SKM-1 treated with dmso at 0.1 percent for 144 hours (cell line): ENCODE data around the gene PDE3B.
"Not testable (repeated sequence)": the region's sequence is repeated elsewhere in the genome, so short reads cannot be mapped to it uniquely, and the experiment has no call there.

ENCODE experiments used
- DNase-seq: peaks from one replicate; lab custom pipeline; 2025; ENCODE audit not compliant: unreplicated experiment; lab: John Stamatoyannopoulos, UW

The PDE3B gene

DNA sequence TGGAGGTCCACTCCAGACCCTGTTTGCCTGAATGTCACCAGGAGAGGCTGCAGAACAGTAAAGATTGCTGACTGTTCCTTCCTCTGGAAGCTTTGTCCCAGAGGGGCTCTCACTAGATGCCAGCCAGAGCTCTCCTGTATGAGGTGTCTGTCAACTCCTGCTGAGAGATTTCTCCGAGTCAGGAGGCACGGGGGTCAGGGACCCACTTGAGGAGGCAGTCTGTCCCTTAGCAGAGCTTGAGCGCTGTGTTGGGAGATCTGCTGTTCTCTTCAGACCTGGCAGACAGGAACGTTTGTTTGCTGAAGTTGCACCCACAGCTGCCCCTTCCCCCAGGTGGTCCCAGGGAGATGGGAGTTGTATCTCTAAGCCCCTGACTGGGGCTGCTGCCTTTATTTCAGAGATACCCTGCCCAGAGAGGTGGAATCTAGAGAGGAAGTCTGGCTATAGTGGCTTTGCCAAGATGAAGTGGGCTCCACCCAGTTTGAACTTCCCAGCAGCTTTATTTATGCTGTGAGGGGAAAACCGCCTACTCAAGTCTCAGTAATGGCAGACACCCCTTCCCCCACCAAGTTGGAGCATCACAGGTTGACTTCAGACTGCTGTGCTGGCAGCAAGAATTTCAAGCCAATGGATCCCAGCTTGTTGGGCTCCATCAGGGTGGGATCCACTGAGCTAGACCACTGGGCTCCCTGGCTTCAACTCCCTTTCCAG, 99.4 kb downstream of the PDE3B start:
- DNase-seq: no peak

DNA sequence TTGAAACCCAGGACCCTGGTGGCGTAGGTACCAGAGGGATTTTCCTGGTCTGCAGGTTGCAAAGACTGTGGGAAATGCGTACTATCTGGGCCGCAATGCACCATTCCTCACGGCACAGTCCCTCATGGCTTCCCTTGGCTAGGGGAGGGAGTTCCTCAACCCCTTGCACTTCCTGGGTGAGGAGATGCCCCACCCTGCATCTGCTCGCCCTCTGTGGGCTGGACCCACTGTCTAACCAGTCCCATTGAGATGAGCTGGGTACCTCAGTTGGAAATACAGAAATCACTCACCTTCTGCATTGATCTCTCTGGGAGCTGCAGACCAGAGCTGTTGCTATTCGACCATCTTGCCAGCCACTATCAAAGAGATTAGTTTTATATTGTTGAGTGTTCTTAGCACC, 100.1 kb downstream of the PDE3B start:
- DNase-seq: not testable (repeated sequence)

DNA sequence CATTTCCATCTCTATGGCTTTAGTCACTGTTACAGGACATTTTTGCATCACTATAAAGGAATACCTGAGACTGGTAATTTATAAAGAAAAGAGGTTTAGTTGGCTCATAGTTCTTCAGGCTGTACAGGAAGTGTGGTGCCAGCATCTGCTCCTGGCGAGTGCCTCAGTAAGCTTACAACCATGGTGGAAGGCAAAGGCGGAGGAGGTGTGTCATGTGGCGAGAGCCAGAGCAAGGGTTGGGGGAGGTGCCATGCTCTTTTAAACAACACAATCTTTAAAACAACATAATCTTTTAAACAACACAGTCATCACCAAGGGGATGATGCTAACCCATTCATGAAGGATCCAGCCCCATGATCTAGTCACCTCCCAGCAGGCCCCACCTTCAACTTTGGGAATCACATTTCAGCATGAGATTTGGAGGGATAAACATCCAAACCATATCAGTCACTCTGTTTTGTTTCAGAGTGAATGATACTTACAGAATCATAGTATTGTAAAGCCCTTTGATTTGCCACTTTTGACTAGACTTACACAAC, 103.3 kb downstream of the PDE3B start:
- no peak for DNase-seq

DNA sequence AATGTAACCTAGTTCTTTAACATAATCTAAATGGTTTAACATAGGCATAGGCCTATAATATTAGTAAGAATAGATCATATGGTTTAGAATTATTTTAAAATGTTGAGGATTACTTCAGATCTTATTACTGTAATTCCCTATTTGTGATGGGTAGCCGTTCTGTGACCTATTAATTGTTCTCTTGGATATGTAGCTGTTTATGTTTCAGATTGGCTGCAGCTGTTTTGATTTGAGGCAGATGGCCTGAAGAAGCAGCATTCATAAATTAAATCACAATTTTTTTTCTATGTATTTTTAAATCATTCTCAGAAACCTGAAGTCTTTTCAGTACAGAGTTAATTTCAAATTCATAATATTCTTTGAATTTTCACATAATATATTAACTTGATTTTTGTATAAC, 104.5 kb downstream of the PDE3B start:
- DNase-seq: no peak

DNA sequence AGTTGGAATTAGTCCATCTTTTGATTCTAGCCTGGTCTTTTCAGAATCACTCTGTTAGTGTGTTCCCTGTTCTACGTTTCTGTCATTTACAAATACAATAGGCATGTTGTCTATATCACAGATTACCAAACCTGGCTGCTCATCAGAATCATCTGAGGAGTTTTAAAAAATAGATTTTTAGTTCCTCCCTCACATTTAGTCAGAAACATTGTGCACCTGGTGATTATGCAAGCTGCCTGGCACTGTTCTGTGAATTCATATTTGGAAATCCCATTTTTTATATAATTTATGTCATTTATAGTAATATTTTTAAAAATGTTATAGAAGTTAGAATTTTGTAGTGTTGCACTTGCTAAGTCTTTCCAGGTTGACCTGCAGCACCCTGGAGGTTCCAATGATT, 107.3 kb downstream of the PDE3B start:
- no peak for DNase-seq

DNA sequence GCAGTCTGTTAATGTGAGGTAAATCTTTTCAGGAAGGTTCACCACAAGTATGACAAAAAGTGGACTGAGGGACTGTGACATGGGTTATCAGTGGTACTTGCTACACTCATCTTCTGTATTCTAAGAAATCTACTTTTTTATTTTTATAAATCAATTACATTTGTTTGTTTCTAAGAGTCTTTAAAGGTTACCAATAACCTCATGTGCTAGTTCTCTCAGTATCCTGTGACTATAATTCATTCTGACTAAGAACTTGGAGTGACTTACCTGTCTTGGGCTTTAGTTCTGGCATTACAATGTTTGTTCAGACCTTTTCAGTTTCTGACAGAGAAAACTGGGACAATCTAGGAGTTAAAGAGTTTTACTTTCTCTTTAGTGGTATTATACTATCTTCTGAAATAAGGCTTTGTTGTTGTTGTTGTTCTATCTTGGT, 108.4 kb downstream of the PDE3B start:
- no peak for DNase-seq

DNA sequence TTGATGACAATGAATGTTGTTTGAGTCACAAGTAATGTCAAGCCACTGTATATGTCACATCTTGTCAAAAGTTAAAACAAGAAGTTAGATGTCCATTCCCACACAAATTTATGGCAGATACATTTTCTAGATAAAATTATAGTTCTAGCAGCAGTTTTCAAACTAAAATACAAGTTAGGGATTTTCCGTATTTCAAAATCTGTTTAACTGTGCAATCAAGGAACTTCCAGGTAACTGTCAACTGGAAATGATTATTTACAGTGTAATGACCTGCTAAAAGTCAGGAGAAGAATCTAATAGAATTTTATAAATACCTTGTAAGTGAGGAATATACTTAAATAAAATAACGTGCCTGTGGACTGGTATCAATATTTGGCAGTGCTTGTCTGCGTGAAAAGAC, 111.5 kb downstream of the PDE3B start:
- no peak for DNase-seq

DNA sequence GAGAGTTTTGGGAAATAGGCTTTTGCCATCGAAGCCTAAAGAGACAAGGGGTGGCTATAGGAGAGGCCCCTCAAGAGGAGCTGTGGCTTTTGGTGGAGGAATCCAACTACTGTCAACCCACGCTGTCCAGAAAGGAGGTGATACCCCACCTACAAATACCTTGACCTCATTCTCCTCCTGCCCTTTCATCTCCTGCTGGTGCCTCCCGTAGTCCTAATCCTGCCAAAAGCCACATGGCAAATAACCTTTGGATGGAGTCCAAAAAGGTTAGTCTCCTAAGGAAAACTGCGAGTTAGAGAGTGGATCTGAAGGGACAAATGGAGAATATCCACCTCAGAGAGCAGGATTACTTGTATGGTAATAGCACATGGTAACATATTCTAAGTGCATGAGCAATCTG, 112.7 kb downstream of the PDE3B start:
- no peak for DNase-seq

DNA sequence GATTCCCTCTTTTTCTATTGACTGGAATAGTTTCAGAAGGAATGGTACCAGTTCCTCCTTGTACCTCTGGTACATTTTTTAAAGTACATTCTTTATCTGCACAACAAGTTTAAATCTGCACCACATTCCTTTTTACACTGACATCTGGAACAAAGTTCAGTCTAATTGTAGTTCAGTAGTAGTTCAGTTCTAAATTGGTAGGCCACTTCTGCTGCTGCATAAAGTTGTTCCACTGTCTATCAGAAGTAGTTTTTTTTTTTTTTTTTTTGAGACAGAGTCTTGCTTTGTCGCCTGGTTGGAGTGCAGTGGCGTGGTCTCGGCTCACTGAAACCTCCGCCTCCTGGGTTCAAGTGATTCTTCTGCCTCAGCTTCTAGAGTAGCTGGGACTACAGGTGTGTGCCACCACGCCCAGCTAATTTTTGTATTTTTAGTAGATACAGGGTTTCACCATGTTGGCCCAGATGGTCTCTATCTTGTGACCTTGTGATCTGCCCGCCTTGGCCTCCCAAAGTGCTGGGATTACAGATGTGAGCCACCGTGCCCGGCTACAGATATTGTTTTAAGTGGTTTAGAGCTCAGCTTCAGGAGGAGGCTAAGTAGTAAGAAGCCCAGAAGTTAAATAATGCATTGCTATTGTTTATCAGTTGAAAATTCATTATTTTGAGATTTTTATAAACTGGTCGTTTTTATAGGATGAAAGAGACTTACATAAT, 115.9 kb downstream of the PDE3B start:
- DNase-seq: not testable (repeated sequence)

DNA sequence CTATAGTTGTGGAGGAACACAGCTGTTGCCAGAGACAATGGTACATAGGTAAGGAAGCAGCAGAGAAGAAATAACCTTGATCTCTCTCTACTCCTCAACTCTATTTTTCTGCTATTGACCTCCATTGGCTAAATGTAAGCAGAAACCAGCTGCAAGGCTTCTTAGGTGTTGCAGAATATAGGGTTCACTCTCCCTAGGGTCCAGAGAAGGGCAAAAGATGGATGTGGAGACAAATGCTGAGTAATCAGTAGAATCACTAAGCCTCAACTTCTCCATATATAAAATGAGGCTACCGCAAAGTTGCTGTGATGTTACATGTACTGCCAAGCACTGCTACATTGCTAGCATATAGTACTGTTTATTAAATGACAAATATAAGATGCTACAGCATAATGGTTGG, 120.6 kb downstream of the PDE3B start:
- DNase-seq: no peak

DNA sequence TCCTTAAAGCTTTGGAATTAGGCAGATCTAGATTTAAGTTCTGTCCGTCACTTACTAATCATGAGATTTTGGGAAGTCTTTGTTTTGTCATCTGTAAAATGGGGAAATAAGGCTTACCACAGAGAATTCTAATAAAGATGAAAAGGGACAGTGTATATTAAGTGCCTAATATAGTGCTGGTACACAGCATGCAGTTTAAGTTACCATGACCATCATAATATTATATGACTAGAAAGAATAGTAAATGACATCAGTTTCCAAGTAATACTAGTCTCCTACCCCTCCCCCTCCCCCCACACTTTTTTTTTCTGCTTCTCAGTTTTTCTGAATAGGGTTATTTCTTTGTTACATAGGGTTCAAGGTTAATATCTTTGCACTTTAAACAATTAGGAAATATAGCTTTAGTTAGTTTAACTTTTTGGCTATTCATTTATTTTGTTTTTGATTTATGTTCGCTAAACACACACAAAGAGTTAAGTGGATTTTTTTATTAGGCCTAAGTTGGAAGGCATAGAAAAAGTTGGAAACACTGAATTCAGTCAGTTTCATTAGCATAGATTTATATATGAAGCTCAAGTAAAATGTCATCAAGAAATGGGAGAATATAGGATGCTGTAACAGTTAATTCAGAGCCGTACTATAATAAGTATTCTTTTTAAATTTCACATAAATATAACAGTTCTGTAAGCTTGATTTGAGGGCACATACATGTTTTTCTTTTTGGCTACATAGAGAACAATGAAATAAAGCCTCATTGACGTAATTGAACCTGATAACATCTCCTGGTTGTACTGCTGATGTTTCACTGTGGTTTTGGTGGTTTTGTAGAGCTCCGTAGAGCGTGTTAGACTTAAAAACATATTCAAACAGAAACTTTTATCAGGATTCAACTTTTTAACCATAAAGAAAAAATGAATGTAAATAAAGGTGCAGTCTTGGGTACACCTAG, 121.2 kb downstream of the PDE3B start:
- peak; percentile 17 for DNase-seq

DNA sequence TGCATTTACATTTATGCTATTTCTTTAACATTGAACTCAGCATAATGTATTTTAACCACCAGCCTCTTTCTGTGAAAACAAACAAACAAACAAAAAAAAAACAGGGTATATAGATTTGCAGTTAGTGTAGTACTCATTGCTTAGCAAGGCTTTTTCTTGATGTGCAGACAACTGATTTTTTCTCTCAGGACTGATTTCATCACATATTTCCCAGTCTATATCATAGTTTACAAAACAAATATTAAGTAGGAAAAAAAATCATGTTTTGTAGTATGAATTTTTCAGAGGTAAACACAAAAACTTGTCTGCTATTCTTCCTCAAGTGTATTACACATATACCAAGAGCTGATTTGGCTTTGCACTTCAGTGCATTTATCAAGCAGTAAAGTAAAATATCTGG, 123.0 kb downstream of the PDE3B start:
- no peak for DNase-seq

DNA sequence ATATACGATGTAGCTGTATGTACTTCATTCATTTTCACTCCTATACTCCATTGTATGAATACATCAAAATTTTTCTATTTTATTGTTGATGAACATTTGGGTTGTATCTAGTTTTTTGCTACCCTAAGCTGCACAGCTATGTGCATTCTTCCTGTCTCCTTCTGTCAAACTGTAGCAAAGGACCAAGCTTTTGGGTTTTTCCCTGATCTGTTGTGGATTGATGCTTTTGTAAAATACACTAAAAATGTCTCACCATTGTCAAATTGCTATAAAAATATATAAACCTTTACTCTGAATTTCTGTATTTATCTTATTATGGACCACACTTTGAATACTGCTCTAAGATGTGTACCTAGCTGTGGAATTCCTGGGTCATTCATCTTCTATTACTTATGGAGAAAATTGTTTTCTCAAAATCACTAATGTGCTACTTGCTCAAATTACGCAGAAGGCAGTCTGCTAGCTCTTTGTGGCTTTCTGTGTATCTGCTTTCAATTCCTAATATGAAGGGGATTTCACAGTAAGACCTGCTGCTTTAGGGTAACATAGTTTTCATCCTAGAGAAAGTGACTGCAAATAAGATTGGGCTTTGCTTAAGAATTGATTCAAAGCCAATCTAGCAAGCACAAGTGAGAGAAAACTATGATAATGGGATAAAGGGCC, 125.1 kb downstream of the PDE3B start:
- no peak for DNase-seq

DNA sequence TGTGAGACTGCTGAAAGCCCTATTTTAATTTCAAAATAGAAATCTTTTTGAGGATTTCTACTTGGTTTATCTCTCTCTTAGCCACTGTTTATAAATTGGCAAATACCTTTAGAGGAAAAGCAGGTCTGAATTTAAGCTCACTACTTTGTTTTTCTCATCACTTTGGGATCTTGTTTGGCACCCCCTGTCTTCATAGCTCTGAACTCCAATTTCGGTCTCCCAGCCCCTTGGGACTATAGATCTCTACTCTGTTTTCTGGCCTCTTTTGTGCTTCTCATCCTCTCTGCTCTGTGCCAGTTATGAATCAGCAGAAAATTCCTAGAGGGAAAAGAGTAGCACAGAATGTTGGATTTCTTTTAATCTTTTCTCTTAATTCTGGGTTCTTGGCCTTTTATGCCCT, 130.2 kb downstream of the PDE3B start:
- DNase-seq: no peak

DNA sequence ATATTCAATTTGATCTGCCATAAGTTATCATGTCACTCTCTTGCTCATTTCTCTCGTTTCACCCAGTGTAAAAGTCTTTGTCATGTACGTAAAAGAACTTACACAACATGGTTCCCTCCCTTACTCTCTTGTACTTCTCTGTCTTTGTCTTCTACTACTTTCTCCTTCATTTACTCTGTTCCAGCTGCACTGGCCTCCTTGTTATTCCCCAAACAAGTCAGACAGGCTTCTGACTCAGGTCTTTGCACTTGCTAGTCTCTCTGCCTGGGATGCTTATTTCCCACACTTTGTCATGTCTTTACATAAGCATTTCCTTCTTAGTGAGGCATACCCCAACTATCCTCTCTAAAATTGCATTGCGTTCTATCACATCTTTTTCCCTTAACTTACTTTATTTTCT, 131.1 kb downstream of the PDE3B start:
- DNase-seq: no peak

DNA sequence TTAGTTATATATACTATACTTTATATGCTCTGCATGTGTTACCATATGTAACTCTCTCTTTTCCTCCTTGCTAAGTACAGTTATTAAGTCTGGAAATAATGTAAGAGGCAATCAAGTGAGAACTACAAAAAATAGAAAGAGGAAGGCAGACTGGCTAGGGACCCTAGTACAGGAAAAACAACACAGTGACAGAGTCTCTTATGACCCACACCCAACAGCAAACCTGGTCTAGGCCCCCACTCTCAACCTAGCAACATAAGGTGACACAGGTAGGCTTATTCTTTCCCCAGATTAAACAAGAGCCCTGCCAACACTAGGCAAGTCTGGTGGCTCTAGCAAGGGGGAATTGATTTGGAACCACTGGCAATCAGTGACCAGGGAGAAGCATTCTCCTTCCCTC, 132.3 kb downstream of the PDE3B start:
- no peak for DNase-seq

DNA sequence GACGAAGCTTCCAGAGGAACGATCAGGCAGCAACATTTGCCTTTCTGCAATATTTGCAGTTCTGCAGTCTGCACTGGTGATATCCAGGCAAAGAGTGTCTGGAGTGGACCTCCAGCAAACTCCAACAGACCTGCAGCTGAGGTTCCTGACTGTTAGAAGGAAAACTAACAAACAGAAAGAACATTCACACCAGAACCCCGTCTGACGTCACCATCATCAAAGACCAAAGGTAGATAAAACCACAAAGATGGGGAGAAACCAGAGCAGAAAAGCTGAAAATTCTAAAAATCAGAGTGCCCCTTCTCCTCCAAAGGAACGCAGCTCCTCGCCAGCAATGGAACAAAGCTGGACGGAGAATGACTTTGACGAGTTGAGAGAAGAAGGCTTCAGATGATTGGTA, 134.9 kb downstream of the PDE3B start:
- DNase-seq: not testable (repeated sequence)

DNA sequence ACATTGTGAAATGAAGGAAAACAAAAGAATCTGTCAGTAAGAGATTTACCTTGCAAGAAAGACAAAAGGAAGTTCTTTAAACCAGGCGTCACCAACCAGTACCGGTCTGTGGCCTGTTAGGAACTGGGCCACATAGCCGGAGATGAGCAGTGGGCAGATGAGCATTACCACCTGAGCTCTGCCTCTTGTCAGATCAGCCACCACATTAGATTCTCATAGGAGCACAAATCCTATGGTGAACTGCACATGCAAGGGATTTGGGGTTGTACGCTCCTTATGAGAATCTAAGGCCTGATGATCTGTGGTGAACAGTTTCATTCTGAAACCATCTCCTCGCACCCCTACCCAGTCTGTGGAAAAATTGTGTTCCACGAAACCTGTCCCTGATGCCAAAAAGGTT, 140.2 kb downstream of the PDE3B start:
- no peak for DNase-seq

DNA sequence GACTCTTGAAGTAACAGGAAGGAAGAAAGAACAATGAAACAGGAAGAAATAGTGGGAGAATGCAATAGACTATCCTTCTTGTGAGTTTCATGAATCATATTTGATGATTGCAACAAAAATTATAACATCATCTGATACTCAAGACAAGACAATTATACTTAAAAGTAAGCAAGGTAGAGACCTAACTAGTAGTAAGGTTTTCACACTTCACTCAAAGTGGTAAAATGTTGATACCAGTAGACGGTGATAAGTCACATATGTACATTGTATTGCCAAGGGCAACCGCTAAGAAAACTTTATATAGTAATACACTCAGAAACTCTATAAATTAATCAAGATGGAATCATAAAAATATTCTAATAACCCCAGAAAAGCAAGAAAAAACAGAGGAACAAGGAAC, 140.6 kb downstream of the PDE3B start:
- DNase-seq: no peak

DNA sequence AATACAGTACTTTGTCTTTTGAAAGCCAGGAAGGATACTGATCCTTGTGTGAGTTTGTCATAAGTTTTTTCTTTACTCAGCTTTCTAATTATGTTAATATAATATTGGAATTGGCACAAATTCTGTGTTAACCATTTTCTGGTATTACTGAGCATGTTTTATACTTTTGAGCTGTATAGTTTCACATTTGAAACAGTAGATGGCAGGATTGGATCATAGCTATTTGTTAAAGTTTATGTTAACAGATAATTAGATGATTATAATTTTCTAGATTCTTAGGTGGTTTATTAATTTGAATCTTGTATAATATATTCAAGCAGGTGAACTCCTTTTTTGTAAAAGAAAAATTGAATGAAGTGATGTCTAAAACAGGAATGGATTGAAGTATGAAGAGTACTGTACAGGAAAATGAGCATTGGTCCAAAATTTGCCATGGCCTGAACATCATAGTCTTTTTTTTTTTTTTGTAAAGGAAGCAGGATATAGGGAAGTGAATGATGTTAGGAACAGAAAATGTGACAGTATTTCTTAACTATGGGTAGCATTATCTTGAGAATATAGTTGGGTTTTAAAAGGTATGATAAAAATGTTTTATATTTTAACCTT, 146.4 kb downstream of the PDE3B start:
- no peak for DNase-seq
